OCI-LY7 (cell line): Measurements from ENCODE around the gene TACR1. TPM values are rescaled to one million over a fixed set of nuclear protein-coding genes. Genes with fewer than 3 reads are reported as not detected.

Experiments used
- BruUV-seq: library from RNA; stranded (reverse); fragments of 400-500 nt; replicated peaks from 2 replicates; lab custom pipeline; 2021; lab: Mats Ljungman, UMichigan
- CTCF ChIA-PET: fragments of 300-600 bp; sonication (Branson Sonifier 250); formaldehyde crosslinking; loops from one replicate; lab custom pipeline; 2022; ENCODE audit warnings: antibody characterized with exemption; ENCODE audit not compliant: unreplicated experiment; lab: Charles Lee
- POLR2A ChIA-PET: fragments of 300-600 bp; sonication (Branson Sonifier 250); formaldehyde crosslinking; loops from one replicate; lab custom pipeline; 2022; ENCODE audit warnings: antibody characterized with exemption; lab: Charles Lee
- DNase-seq: peaks from one replicate; pipeline ENCODE4 v3.0.0-alpha.2; 2015; ENCODE audit warnings: low spot score
- H2AFZ ChIP-seq: fragments of 200-600 bp; sonication (generic), shearing (Covaris generic); 2 replicates; pipeline ENCODE4 v1.6.1; 2014; ENCODE audit warnings: mild to moderate bottlenecking, antibody characterized with exemption, low read length, moderate library complexity
- H3K27ac ChIP-seq: fragments of 200-600 bp; sonication (generic); 2 replicates; pipeline ENCODE4 v1.5.1; 2014; ENCODE audit warnings: mixed run types, low read depth, mild to moderate bottlenecking, moderate library complexity, low read length, inconsistent platforms; ENCODE audit not compliant: poor library complexity, severe bottlenecking
- H3K36me3 ChIP-seq: fragments of 200-600 bp; sonication (generic); 2 replicates; pipeline ENCODE4 v1.6.1; 2014; ENCODE audit warnings: mild to moderate bottlenecking, antibody characterized with exemption, low read length, moderate library complexity, mixed read lengths; ENCODE audit not compliant: insufficient read depth
- H3K4me1 ChIP-seq: fragments of 200-600 bp; sonication (generic); 2 replicates; pipeline ENCODE4 v1.5.1; 2014; ENCODE audit warnings: mild to moderate bottlenecking, low read length; ENCODE audit not compliant: insufficient read depth, poor library complexity, severe bottlenecking
- H3K4me2 ChIP-seq: fragments of 200-600 bp; sonication (generic); 2 replicates; pipeline ENCODE4 v1.6.1; 2014; ENCODE audit warnings: mild to moderate bottlenecking, low read length
- H3K4me3 ChIP-seq: fragments of 200-600 bp; sonication (generic); 2 replicates; pipeline ENCODE4 v1.5.1; 2014; ENCODE audit warnings: mild to moderate bottlenecking, low read depth, low read length; ENCODE audit not compliant: poor library complexity, severe bottlenecking
- H3K79me2 ChIP-seq: fragments of 200-600 bp; sonication (generic); 2 replicates; pipeline ENCODE4 v1.6.1; 2016; ENCODE audit warnings: low read depth, mild to moderate bottlenecking, low read length, moderate library complexity, mixed read lengths; ENCODE audit not compliant: insufficient read depth
- H3K9me2 ChIP-seq: fragments of 200-600 bp; sonication (generic); 2 replicates; pipeline ENCODE4 v1.6.1; 2016; ENCODE audit warnings: mild to moderate bottlenecking, low read length, mixed read lengths; ENCODE audit not compliant: insufficient read depth
- H3K9me3 ChIP-seq: fragments of 200-600 bp; sonication (generic); 2 replicates; pipeline ENCODE4 v1.6.1; 2014; ENCODE audit warnings: mild to moderate bottlenecking, mixed run types, low read length, mixed read lengths
- H4K20me1 ChIP-seq: fragments of 200-600 bp; sonication (generic); 2 replicates; pipeline ENCODE4 v1.6.1; 2014; ENCODE audit warnings: mild to moderate bottlenecking, antibody characterized with exemption, low read length, moderate library complexity, mixed read lengths; ENCODE audit not compliant: insufficient read depth
- CTCF ChIP-seq: fragments of 200-600 bp; sonication (generic); conservative IDR thresholded peaks from 2 replicates; pipeline ENCODE4 v1.5.1; 2014; ENCODE audit warnings: mild to moderate bottlenecking, antibody characterized with exemption, low read length, moderate library complexity, mixed read lengths
- EZH2phosphoT487 ChIP-seq: fragments of 200-600 bp; sonication (generic); IDR thresholded peaks from 2 replicates; pipeline ENCODE4 v1.6.1; 2018; ENCODE audit warnings: low read depth, borderline replicate concordance, mild to moderate bottlenecking, mixed run types, antibody characterized with exemption, low read length, moderate library complexity, mixed read lengths
- intact Hi-C: fragments of 100-400 bp; cut with micrococcal nuclease; formaldehyde crosslinking; loops from one replicate; pipeline ENCODE4 v1.10.0; 2022; ENCODE audit not compliant: unreplicated experiment
- microRNA-seq: library from miRNA; unstranded; fragments of <30 nt; microRNA quantifications from one replicate; pipeline ENCODE4 v1.2.0, GENCODE V29; 2022; ENCODE audit warnings: borderline replicate concordance
- small RNA-seq: library from RNA; depleted of rRNA; stranded (forward); fragments of <200 nt; gene quantifications from one replicate; pipeline ENCODE3, GENCODE V24; 2014
- total RNA-seq, 2 experiments: library from RNA; depleted of rRNA in 1 of 2; stranded (reverse); fragments of >200 nt in 1 of 2; shearing (Covaris generic) in 1 of 2; gene quantifications; 2 replicates each; pipeline ENCODE4 v1.2.3, GENCODE V29; 2014 to 2022

Gene TACR1
- total RNA-seq, 2 experiments from 2014 or later: not detected

DNA sequence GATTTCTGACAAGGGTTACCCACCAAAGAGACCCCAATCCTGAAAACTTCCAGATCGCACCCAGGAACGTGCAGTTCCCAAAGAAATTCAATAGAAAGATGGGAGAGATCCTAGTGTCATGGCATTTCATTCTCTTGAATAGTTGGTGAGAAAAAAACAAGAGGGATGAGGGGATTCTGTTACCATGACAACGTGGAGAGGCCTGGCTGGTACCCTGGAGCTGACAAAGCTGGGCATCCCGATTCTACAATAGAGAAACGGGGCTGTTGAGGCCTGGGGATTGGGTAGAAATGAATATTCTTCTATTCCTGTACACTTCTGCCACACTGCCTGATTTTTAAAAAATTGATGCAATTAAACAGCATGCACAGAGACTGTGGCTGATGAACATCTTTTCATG lies 199.9 kb downstream of the TACR1 start:
- intact Hi-C loops: no loop called here
- no peaks in the 10 kb centered on the region for H4K20me1 ChIP-seq
- ChIA-PET POLR2A (no interaction called here), CTCF (no interaction called here)
- no peaks in the 10 kb centered on the region for H3K9me3 ChIP-seq
- H3K4me3 ChIP-seq: no peak overlapping the region
- H3K36me3 ChIP-seq: no peaks in the 10 kb centered on the region
- TF ChIP-seq EZH2phosphoT487 (no peak), CTCF (no peak)
- no peak overlapping the region for H3K4me2 ChIP-seq
- no peak overlapping the region for H3K27ac ChIP-seq
- no TSS peak for BruUV-seq
- no peak overlapping the region for H2AFZ ChIP-seq
- no peaks in the 10 kb centered on the region for H3K9me2 ChIP-seq
- H3K79me2 ChIP-seq: no peaks in the 10 kb centered on the region
- no peak for DNase-seq
- no peaks in the 10 kb centered on the region for H3K4me1 ChIP-seq

Small RNA genes within 50 kb of the gene (microRNA-seq; reads per million reads assigned to microRNA genes)
- 10.6 reads per million, percentile 15 among the genes with 10 or more reads in this experiment for gene MIR5000

Small RNA genes within 50 kb of the gene (small RNA-seq; reads per million reads assigned to genes)
- not detected for gene MIR5000

Other genes with a start within 250 kb of the TACR1 start
- gene POLE4, start 240.9 kb downstream of the TACR1 start, total RNA-seq (2014; rRNA removed; shearing (Covaris generic)): 30.6 and 31.7 TPM in 2 replicates
- 49.0 and 52.3 TPM in 2 replicates for gene POLE4, start 240.9 kb downstream of the TACR1 start, total RNA-seq (2022)